ENCODE measurements around the gene AWAT1. TPM values are rescaled to one million over a fixed set of nuclear protein-coding genes. Genes with fewer than 3 reads are reported as not detected.
"Not testable (repeated sequence)": the region's sequence is repeated elsewhere in the genome, so short reads cannot be mapped to it uniquely, and the experiment has no call there.

AWAT1 gene
- not detected for total RNA-seq
- polyA plus RNA-seq = not detected
- total RNA-seq = not detected

DNA sequence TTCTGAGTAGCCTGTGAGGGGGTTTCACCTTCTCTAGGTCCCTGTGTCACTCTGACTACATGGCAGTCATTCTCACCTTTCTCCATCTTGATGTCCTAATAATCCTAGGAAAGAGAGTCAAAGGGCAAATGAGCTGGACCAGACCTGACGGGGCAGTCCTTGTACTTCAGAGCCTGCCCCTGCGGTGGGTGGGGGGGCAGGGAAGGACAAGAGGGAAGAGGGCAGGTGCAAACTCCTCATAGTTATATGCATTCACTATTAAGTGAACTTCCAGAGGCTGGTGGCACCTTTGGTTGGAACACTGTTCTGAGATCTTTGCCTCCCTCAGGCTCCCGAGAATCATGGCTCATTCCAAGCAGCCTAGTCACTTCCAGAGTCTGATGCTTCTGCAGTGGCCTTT, at the start of gene AWAT1:
TSS of gene AWAT1 (plus strand) at position 301 of the 400 bp plus-strand sequence. CDS start at position 342, 41 bp downstream.
- ATAC-seq = no peak
- CTCF ChIA-PET = no interaction called here
- no peak within 1 kb of the TSS for H3K4me3 Mint-ChIP-seq
- H3K27ac Mint-ChIP-seq = no peak within 1 kb of the TSS
- POLR2A ChIA-PET = no interaction called here
- Histone ChIP-seq H3K27me3 (ENCODE audit: control insufficient read depth in 2 of 2, insufficient read depth in 2 of 2, low read length in 2 of 2) (no peaks in the 10 kb centered on the region), H3K4me3 (ENCODE audit: low read length) (no peak within 1 kb of the TSS), H3K4me1 (ENCODE audit: control insufficient read depth in 2 of 2, insufficient read depth in 2 of 2, low read length in 2 of 2) (no peaks in the 10 kb centered on the region), H3K36me3 (ENCODE audit: control insufficient read depth in 2 of 3, insufficient read depth in 3 of 3, low read length in 3 of 3) (no peaks in the 10 kb centered on the region), H3K27ac (ENCODE audit: low read depth, low read length) (no peak within 1 kb of the TSS), H3K9me3 (ENCODE audit: control insufficient read depth in 2 of 3, low read length in 3 of 3) (no peaks in the 10 kb centered on the region)
- H3K4me1 Mint-ChIP-seq = peaks cover 0 to 5% (median 0%) of the 10 kb centered on the region in 7 donors
- H3K27me3 Mint-ChIP-seq = no peaks in the 10 kb centered on the region
- H3K9me3 Mint-ChIP-seq = no peaks in the 10 kb centered on the region
- DNase-seq = no peak
- H3K36me3 Mint-ChIP-seq = no peaks in the 10 kb centered on the region
- intact Hi-C loops (cut with micrococcal nuclease) = no loop called here

DNA sequence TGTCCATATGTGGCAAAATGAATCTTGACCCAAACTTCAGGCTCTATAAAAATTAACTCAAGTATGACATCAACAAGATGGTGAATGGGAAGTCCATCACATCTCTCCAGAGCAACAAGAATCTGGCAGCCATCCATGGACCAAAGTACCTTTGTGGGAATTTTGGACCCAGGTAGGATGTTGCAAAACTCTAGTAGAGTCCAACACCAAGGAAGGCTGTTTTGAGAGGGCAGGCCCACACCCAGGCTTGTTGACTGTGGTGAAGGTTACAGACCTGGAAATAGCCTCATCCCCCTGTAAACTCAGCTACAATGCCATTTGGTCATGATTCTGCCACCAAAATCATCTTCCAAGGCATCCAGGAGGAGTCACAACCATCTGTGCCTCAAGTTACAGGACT, 44.2 kb upstream of the AWAT1 start:
- no peaks in the 10 kb centered on the region for H3K36me3 ChIP-seq (ENCODE audit: control insufficient read depth in 2 of 3, insufficient read depth in 3 of 3, low read length in 3 of 3)
- Mint-ChIP-seq H3K27ac (no peak overlapping the region), H3K9me3 (peaks cover 3 to 12% (median 6%) of the 10 kb centered on the region in 11 donors), H3K36me3 (peaks cover 0 to 10% (median 9%) of the 10 kb centered on the region in 5 donors), H3K4me3 (no peak overlapping the region), H3K27me3 (peaks cover 3 to 15% (median 11%) of the 10 kb centered on the region in 5 donors), H3K4me1 (peaks cover 0 to 1% (median 0%) of the 10 kb centered on the region in 7 donors)
- ATAC-seq (no peak), DNase-seq (no peak)
- CTCF ChIA-PET = no interaction called here
- intact Hi-C loops (cut with micrococcal nuclease) = loop anchor here in 1 of 2 donors (10.0 kb wide), 1 partner anchor 475 kb away; no protein-coding TSS in a partner anchor
- no peaks in the 10 kb centered on the region for H3K27me3 ChIP-seq (ENCODE audit: control insufficient read depth in 2 of 2, insufficient read depth in 2 of 2, low read length in 2 of 2)
- H3K27ac ChIP-seq (ENCODE audit: low read depth, low read length) = no peak overlapping the region
- H3K9me3 ChIP-seq (ENCODE audit: control insufficient read depth in 2 of 3, low read length in 3 of 3) = no peaks in the 10 kb centered on the region
- H3K4me3 ChIP-seq (ENCODE audit: low read length) = no peak overlapping the region
- no peaks in the 10 kb centered on the region for H3K4me1 ChIP-seq (ENCODE audit: control insufficient read depth in 2 of 2, insufficient read depth in 2 of 2, low read length in 2 of 2)
- POLR2A ChIA-PET = no interaction called here

DNA sequence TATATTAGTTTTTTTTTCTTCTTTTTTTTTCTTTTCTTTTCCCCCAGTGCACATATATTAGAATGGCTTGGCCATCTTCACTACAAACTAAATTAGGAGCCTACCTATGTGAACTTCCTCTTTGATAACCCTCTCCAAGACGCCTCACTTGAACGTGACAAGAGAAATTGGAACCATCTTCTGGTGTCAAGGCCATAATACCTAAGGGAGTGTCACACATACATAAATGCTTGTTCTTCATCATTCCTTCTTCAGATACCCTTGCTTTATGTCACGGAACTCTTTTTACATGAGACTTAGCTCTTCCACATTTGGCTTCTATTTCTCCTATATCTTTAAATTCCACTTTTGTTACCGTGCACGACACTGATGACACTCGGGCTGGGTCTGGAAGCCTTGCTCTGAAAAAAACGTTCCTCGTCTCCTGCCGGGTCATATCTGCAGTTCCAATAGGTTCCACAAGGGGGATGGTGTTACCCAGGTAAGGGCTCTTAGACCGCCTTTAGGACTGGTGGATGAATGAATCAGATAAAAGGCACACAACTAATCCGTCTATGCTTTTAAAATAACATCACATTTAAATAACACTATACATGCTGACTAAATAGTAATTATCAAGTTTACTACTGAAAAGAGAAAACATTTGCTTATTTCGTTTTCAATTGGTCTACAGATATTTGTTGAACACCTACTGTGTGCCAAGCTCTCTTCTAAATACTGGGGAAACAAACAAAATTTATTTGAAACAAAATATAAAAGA, 37.3 kb upstream of the AWAT1 start:
- Histone ChIP-seq H3K4me3 (ENCODE audit: low read length) (no peak overlapping the region), H3K4me1 (ENCODE audit: control insufficient read depth in 2 of 2, insufficient read depth in 2 of 2, low read length in 2 of 2) (no peaks in the 10 kb centered on the region), H3K36me3 (ENCODE audit: control insufficient read depth in 2 of 3, insufficient read depth in 3 of 3, low read length in 3 of 3) (no peaks in the 10 kb centered on the region), H3K9me3 (ENCODE audit: control insufficient read depth in 2 of 3, low read length in 3 of 3) (no peaks in the 10 kb centered on the region), H3K27me3 (ENCODE audit: control insufficient read depth in 2 of 2, insufficient read depth in 2 of 2, low read length in 2 of 2) (no peaks in the 10 kb centered on the region), H3K27ac (ENCODE audit: low read depth, low read length) (no peak overlapping the region)
- Mint-ChIP-seq H3K4me1 (peaks cover 0 to 6% (median 4%) of the 10 kb centered on the region in 7 donors), H3K9me3 (peaks cover 0 to 1% (median 0%) of the 10 kb centered on the region in 11 donors), H3K36me3 (no peaks in the 10 kb centered on the region), H3K27me3 (peaks cover 0 to 14% (median 0%) of the 10 kb centered on the region in 5 donors), H3K27ac (no peak overlapping the region), H3K4me3 (peak overlapping the region in 3 of 10 donors; percentile 1 to 38 (median 4))
- intact Hi-C loops (cut with micrococcal nuclease) = loop anchor here (1.0 to 10.0 kb wide), 6 partner anchors 66 to 468 kb away; no protein-coding TSS in a partner anchor
- ChIA-PET POLR2A (interaction anchor here (0.7 kb wide), 1 partner anchor 55 kb away, joined by 4 read pairs; no protein-coding TSS in a partner anchor), CTCF (interaction anchor here (1.1 to 1.6 kb wide), 2 partner anchors 234 to 236 kb away, joined by 5 read pairs; no protein-coding TSS in a partner anchor)
- DNase-seq (peak; percentile 18 to 70 (median 52)), ATAC-seq (peak; percentile 83)

- Mint-ChIP-seq H3K36me3 (no peaks in the 10 kb centered on the region), H3K4me1 (peaks cover 0 to 6% (median 4%) of the 10 kb centered on the region in 7 donors), H3K27me3 (peaks cover 0 to 4% (median 0%) of the 10 kb centered on the region in 5 donors), H3K9me3 (peaks cover 0 to 3% (median 0%) of the 10 kb centered on the region in 11 donors), H3K27ac (no peak overlapping the region), H3K4me3 (no peak overlapping the region)
- H3K36me3 ChIP-seq (ENCODE audit: control insufficient read depth in 2 of 3, insufficient read depth in 3 of 3, low read length in 3 of 3) = no peaks in the 10 kb centered on the region
- ChIA-PET POLR2A (no interaction called here), CTCF (no interaction called here)
- H3K9me3 ChIP-seq (ENCODE audit: control insufficient read depth in 2 of 3, low read length in 3 of 3) = no peaks in the 10 kb centered on the region
- no peaks in the 10 kb centered on the region for H3K27me3 ChIP-seq (ENCODE audit: control insufficient read depth in 2 of 2, insufficient read depth in 2 of 2, low read length in 2 of 2)
- no peaks in the 10 kb centered on the region for H3K4me1 ChIP-seq (ENCODE audit: control insufficient read depth in 2 of 2, insufficient read depth in 2 of 2, low read length in 2 of 2)
- intact Hi-C loops (cut with micrococcal nuclease) = no loop called here
- no peak overlapping the region for H3K4me3 ChIP-seq (ENCODE audit: low read length)
- DNase-seq (no peak), ATAC-seq (no peak)
- no peak overlapping the region for H3K27ac ChIP-seq (ENCODE audit: low read depth, low read length)
Measured at GRCh38 chrX:70201732-70202131, 32.7 kb upstream of the AWAT1 start.

DNA sequence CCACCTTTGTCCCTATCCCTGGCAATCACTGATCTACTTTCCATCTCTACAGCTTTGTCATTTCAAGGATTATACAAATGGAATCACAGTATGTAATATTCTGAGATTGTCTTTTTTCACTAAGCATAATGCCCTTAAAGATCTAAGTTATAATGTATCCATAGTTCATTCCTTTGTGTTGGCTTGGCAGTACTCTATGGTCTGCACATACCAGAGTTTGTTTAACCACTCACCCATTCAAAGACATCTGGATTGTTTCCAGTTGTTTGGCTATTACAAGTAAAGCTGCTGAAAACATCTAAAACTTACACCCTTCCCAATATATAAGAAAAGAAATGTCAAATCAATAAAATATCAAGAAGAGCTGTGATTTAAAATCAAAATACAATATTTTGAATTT, 26.0 kb upstream of the AWAT1 start:
- H3K27me3 Mint-ChIP-seq = no peaks in the 10 kb centered on the region
- DNase-seq = no peak
- H3K27ac ChIP-seq (ENCODE audit: low read depth, low read length) = no peak overlapping the region
- ATAC-seq = no peak
- no peaks in the 10 kb centered on the region for H3K27me3 ChIP-seq (ENCODE audit: control insufficient read depth in 2 of 2, insufficient read depth in 2 of 2, low read length in 2 of 2)
- no peaks in the 10 kb centered on the region for H3K4me1 Mint-ChIP-seq
- no peaks in the 10 kb centered on the region for H3K9me3 ChIP-seq (ENCODE audit: control insufficient read depth in 2 of 3, low read length in 3 of 3)
- H3K36me3 Mint-ChIP-seq = no peaks in the 10 kb centered on the region
- intact Hi-C loops (cut with micrococcal nuclease) = no loop called here
- H3K9me3 Mint-ChIP-seq = peaks cover 0 to 6% (median 2%) of the 10 kb centered on the region in 11 donors
- H3K4me1 ChIP-seq (ENCODE audit: control insufficient read depth in 2 of 2, insufficient read depth in 2 of 2, low read length in 2 of 2) = no peaks in the 10 kb centered on the region
- H3K36me3 ChIP-seq (ENCODE audit: control insufficient read depth in 2 of 3, insufficient read depth in 3 of 3, low read length in 3 of 3) = no peaks in the 10 kb centered on the region
- no peak overlapping the region for H3K27ac Mint-ChIP-seq
- no peak overlapping the region for H3K4me3 ChIP-seq (ENCODE audit: low read length)
- CTCF ChIA-PET = no interaction called here
- H3K4me3 Mint-ChIP-seq = no peak overlapping the region
- POLR2A ChIA-PET = no interaction called here

DNA sequence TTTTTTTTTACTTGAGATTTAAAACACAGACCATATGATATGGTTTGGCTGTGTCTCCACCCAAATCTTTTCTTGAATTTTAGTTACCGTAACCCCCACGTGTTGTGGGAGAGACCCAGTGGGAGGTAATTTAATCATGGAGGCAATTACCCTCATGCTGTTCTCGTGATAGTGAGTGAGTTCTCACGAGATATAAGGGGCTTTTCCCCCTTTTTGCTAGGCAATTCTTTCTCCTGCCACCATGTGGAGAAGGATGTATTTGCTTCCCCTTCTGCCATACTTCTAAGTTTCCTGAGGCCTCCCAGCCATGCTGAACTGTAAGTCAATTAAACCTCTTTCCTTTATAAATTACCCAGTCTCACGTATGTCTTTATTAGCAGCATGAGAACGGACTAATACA, 24.9 kb upstream of the AWAT1 start:
- H3K9me3 Mint-ChIP-seq; H3K36me3 Mint-ChIP-seq; CTCF ChIA-PET; ATAC-seq; H3K27me3 Mint-ChIP-seq; intact Hi-C loops (cut with micrococcal nuclease); H3K4me3 Mint-ChIP-seq; H3K27ac Mint-ChIP-seq; H3K4me3 ChIP-seq (ENCODE audit: low read length); H3K27ac ChIP-seq (ENCODE audit: low read depth, low read length); POLR2A ChIA-PET; H3K9me3 ChIP-seq (ENCODE audit: control insufficient read depth in 2 of 3, low read length in 3 of 3); H3K27me3 ChIP-seq (ENCODE audit: control insufficient read depth in 2 of 2, insufficient read depth in 2 of 2, low read length in 2 of 2); H3K4me1 ChIP-seq (ENCODE audit: control insufficient read depth in 2 of 2, insufficient read depth in 2 of 2, low read length in 2 of 2); H3K4me1 Mint-ChIP-seq; DNase-seq; H3K36me3 ChIP-seq (ENCODE audit: control insufficient read depth in 2 of 3, insufficient read depth in 3 of 3, low read length in 3 of 3): not testable (repeated sequence)
